Osteocyte (in vitro differentiated cells): ENCODE results near the gene TMEM156. TPM values are rescaled to one million over a fixed set of nuclear protein-coding genes. Genes with fewer than 3 reads are reported as not detected.

Experiments used
- DNase-seq: peaks from one replicate; pipeline ENCODE4 v3.0.0; 2021; ENCODE audit warnings: mixed read lengths; ENCODE audit not compliant: unreplicated experiment; ENCODE audit errors: extremely low spot score
- H3K27ac Mint-ChIP-seq: one replicate; pipeline ENCODE4 v1.8.0; 2021; ENCODE audit warnings: mild to moderate bottlenecking, mixed read lengths; ENCODE audit not compliant: unreplicated experiment
- H3K27me3 Mint-ChIP-seq: one replicate; pipeline ENCODE4 v1.8.0; 2021; ENCODE audit warnings: mixed read lengths; ENCODE audit not compliant: unreplicated experiment
- H3K36me3 Mint-ChIP-seq: one replicate; pipeline ENCODE4 v1.8.0; 2021; ENCODE audit warnings: mixed read lengths; ENCODE audit not compliant: unreplicated experiment
- H3K4me1 Mint-ChIP-seq: one replicate; pipeline ENCODE4 v1.8.0; 2021; ENCODE audit warnings: mixed read lengths; ENCODE audit not compliant: unreplicated experiment
- H3K4me3 Mint-ChIP-seq: one replicate; pipeline ENCODE4 v1.8.0; 2021; ENCODE audit warnings: mild to moderate bottlenecking, moderate library complexity, mixed read lengths; ENCODE audit not compliant: unreplicated experiment
- H3K9me3 Mint-ChIP-seq: one replicate; pipeline ENCODE4 v1.8.0; 2021; ENCODE audit warnings: mixed read lengths; ENCODE audit not compliant: unreplicated experiment
- total RNA-seq: library from RNA; stranded (reverse); gene quantifications from 2 replicates; pipeline ENCODE4 v1.2.1, GENCODE V29; 2021
- TF ChIP-seq, protein P1 (sequence below): fragments of 200-600 bp; sonication (generic); IDR thresholded peaks from 2 replicates; pipeline ENCODE4 v1.5.0; 2021; ENCODE audit warnings: antibody characterized with exemption, mild to moderate bottlenecking, moderate library complexity

TMEM156 gene
- total RNA-seq, 1 donor from 2014 or later: not detected

DNA sequence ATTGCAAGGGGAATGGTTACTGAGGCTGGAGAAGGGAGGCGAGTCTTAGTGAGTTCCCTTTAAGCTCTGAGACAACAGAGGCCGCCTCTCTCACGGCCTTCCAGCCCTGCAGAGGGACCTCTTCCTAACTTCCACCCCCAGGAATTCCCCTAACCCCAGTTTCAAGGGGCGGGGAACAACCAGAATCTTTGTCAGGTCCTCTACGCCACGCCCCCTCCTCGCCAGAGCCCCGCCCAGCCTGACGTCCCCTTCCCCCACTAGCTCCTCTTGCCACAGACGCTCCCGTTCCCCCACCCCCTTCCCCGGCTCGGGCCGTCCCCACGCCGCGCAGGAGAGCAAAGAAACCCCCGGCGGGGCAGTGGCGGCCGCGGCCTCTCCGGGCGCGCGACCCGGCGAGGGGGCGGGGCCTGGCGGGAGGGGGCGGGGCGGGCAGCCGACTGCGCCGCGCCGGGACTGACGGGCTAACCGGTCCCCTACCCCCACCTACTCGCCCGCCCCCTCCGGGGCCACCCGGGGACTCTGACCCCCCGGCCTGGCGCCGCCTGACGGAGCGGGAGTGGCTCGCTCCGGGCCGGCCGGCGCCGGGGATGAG, 12.3 kb upstream of the TMEM156 start:
- Mint-ChIP-seq H3K36me3 (peaks cover 2% of the 10 kb centered on the region), H3K4me3 (peak overlapping the region; percentile 77), H3K9me3 (no peaks in the 10 kb centered on the region), H3K4me1 (peaks cover 72% of the 10 kb centered on the region), H3K27me3 (no peaks in the 10 kb centered on the region), H3K27ac (peak overlapping the region; percentile 93)
- TF ChIP-seq, protein P1, sequence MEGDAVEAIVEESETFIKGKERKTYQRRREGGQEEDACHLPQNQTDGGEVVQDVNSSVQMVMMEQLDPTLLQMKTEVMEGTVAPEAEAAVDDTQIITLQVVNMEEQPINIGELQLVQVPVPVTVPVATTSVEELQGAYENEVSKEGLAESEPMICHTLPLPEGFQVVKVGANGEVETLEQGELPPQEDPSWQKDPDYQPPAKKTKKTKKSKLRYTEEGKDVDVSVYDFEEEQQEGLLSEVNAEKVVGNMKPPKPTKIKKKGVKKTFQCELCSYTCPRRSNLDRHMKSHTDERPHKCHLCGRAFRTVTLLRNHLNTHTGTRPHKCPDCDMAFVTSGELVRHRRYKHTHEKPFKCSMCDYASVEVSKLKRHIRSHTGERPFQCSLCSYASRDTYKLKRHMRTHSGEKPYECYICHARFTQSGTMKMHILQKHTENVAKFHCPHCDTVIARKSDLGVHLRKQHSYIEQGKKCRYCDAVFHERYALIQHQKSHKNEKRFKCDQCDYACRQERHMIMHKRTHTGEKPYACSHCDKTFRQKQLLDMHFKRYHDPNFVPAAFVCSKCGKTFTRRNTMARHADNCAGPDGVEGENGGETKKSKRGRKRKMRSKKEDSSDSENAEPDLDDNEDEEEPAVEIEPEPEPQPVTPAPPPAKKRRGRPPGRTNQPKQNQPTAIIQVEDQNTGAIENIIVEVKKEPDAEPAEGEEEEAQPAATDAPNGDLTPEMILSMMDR: no peak
- peak; percentile 96 for DNase-seq

DNA sequence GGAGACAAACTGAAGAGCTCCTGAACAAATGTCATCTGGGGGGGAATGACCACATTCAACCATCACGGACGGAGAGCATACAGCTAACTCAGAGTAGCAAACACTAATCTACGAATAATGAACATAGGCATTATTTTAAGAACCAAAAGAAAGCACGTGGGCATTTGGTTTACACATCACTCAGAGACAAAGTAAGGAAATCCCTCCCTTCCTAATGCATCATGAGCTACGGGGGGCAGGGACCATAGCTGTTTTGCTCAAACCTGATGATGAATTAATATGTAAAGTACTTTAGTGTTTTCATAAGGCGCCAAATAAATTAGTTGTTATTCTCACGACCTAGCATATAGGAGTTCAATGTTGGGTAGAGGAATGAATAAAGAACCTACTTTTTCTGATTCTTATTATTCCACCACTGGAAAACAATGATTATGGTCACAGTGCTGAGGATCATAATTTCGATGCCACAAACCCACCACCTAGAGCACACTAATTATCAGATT, 11.7 kb upstream of the TMEM156 start:
- TF ChIP-seq, protein P1: no peak
- Mint-ChIP-seq H3K36me3 (peaks cover 2% of the 10 kb centered on the region), H3K9me3 (no peaks in the 10 kb centered on the region), H3K4me1 (peaks cover 75% of the 10 kb centered on the region), H3K27ac (peak overlapping the region; percentile 93), H3K4me3 (peak overlapping the region; percentile 77), H3K27me3 (no peaks in the 10 kb centered on the region)
- DNase-seq: no peak

DNA sequence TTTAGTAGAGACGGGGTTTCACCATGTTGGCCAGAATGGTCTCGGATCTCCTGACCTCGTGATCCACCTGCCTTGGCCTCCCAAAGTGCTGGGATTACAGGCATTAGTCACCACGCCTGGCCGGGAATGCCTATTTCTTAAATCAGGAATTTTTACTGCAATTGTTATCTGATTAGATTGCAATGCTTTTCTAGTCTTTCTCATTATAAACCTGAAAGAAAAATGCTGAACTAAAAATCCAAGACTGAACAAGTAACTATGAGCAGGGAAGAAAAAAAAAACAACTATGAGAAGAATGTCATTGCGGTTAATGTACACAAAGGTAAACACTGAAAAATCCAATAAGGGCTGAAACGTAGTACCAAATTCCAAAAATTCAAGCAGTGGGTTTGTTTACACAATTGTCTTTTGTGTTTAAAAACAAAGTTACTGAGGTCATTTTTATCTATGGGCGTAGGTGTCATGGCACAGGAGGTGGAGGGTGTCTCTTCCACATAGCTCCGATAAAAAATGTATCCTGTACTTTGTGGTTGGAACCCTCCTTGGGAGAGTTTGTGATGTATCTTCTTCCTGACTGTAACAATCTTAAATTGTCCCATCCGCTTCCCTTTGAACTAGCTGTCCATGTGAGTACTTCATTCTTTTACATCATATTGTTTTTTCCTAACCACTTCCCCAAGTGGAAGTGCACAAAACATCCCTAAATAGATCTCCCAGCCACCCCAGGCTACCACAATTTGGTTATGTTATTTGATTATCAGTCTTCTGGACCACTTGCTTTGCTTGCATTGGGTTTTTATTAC, 11.1 kb upstream of the TMEM156 start:
- peaks cover 73% of the 10 kb centered on the region for H3K4me1 Mint-ChIP-seq
- no peaks in the 10 kb centered on the region for H3K27me3 Mint-ChIP-seq
- peak overlapping the region; percentile 77 for H3K4me3 Mint-ChIP-seq
- DNase-seq: no peak
- TF ChIP-seq, protein P1: no peak
- H3K9me3 Mint-ChIP-seq: no peaks in the 10 kb centered on the region
- peaks cover 2% of the 10 kb centered on the region for H3K36me3 Mint-ChIP-seq
- H3K27ac Mint-ChIP-seq: peak overlapping the region; percentile 93

DNA sequence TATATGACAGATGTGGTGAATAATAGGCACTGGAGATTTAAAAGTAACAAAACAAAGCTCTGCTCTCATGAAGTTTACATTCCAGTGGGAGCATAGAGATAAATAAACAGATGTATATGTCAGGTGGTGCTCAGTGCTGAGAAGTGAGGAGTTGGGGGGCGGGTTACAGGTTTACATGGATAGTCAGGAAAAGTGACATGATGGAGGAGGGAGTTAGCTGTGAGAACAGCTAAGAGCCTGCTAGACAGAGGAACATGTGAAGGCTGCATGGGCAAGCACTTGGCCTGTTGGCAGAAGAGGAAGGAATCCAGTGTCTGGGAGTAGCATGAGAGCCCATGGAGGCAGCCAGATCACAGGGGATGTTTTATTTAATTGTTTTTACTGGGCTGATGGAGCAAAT, 10.2 kb upstream of the TMEM156 start:
- Mint-ChIP-seq H3K36me3 (no peaks in the 10 kb centered on the region), H3K9me3 (no peaks in the 10 kb centered on the region), H3K4me3 (no peak overlapping the region), H3K27me3 (no peaks in the 10 kb centered on the region), H3K27ac (peak overlapping the region; percentile 71), H3K4me1 (peaks cover 73% of the 10 kb centered on the region)
- no peak for DNase-seq
- TF ChIP-seq, protein P1: no peak

DNA sequence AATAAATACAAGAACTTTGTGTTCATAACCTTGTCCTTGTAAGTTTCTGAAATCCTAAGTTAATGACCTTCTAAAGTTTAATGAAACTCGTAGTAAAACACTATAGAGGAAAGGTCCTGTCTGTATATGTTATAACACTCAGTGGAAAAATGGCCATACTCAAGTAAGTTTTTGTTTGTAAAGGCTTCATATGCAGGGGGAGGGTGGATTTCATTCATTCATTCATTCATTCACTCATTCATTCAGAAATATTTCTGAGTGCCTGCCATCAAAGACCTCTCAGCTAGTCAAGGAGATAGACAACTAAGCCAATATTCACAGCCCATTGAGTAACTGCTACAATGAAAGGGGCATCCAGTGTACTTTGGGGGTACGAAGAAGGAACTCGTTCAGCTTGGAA, 6.9 kb upstream of the TMEM156 start:
- TF ChIP-seq, protein P1: no peak
- H3K36me3 Mint-ChIP-seq: no peaks in the 10 kb centered on the region
- peak overlapping the region; percentile 17 for H3K27ac Mint-ChIP-seq
- peaks cover 78% of the 10 kb centered on the region for H3K4me1 Mint-ChIP-seq
- H3K9me3 Mint-ChIP-seq: no peaks in the 10 kb centered on the region
- H3K4me3 Mint-ChIP-seq: no peak overlapping the region
- DNase-seq: no peak
- no peaks in the 10 kb centered on the region for H3K27me3 Mint-ChIP-seq
